HepG2 (cell line): ENCODE data around the gene PIM1. TPM values are rescaled to one million over a fixed set of nuclear protein-coding genes. Genes with fewer than 3 reads are reported as not detected.

Source experiments
- DMAP1 ChIP-seq: IDR thresholded peaks from 2 replicates; pipeline ENCODE4 v1.6.1; 2016
- NFIC ChIP-seq: IDR thresholded peaks from 2 replicates; pipeline ENCODE4 v1.6.1; 2012; ENCODE audit warnings: mild to moderate bottlenecking, low read length, inconsistent platforms
- TMF1 ChIP-seq: sonication (generic); formaldehyde crosslinking; IDR thresholded peaks from 2 replicates; pipeline ENCODE4 v1.8.1; 2022; ENCODE audit warnings: low read depth, missing genetic modification reagents
- TP53 ChIP-seq: sonication (generic); formaldehyde crosslinking; conservative IDR thresholded peaks from 2 replicates; pipeline ENCODE4 v1.4.0; 2020; ENCODE audit warnings: missing genetic modification reagents
- ZNF121 ChIP-seq: sonication (generic); formaldehyde crosslinking; IDR thresholded peaks from 2 replicates; pipeline ENCODE4 v1.5.0; 2020; ENCODE audit warnings: mild to moderate bottlenecking, missing genetic modification reagents
- ZNF20 ChIP-seq: sonication (generic); formaldehyde crosslinking; IDR thresholded peaks from 2 replicates; pipeline ENCODE4 v1.4.0; 2020; ENCODE audit warnings: mild to moderate bottlenecking, moderate library complexity, missing genetic modification reagents
- ZNF264 ChIP-seq: sonication (generic); formaldehyde crosslinking; IDR thresholded peaks from 2 replicates; pipeline ENCODE4 v1.4.0; 2020; ENCODE audit warnings: missing genetic modification reagents
- ZNF3 ChIP-seq: IDR thresholded peaks from 2 replicates; pipeline ENCODE4 v1.7.0; 2017; ENCODE audit warnings: inconsistent platforms
- ZNF430 ChIP-seq: sonication (generic); formaldehyde crosslinking; IDR thresholded peaks from 2 replicates; pipeline ENCODE4 v1.9.0; 2021; ENCODE audit warnings: mild to moderate bottlenecking, missing genetic modification reagents
- ZNF605 ChIP-seq: sonication (generic); formaldehyde crosslinking; IDR thresholded peaks from 2 replicates; pipeline ENCODE4 v1.8.0; 2022; ENCODE audit warnings: mild to moderate bottlenecking, missing genetic modification reagents
- ZNF670 ChIP-seq: sonication (generic); formaldehyde crosslinking; IDR thresholded peaks from 2 replicates; pipeline ENCODE4 v1.8.0; 2022; ENCODE audit warnings: mild to moderate bottlenecking, missing genetic modification reagents, borderline replicate concordance
- polyA plus RNA-seq, 8 experiments: library from polyadenylated mRNA; depleted of rRNA in 3 of 8; stranded (reverse) in 7 of 8; unstranded in 1 of 8; fragments of >200 nt; fragmentation: Illumina TruSeq in 4 of 8; extraction: Trizol in 4 of 8; gene quantifications; 2 replicates each; pipeline versions ENCODE4 v1.2.1 to v1.2.3, GENCODE V29; 2011 to 2016; ENCODE audit warnings: low read depth in 4 of 8, missing spikeins in 1 of 8, mixed read lengths in 1 of 8; ENCODE audit not compliant: insufficient read depth in 1 of 8
- total RNA-seq, 5 experiments: library from RNA; depleted of rRNA; stranded (reverse); fragments of >200 nt; fragmentation: Illumina TruSeq; extraction: Trizol; gene quantifications; 2 replicates each; pipeline ENCODE4 v1.2.3, GENCODE V29; 2016; ENCODE audit warnings: low read depth in 1 of 5
- TF ChIP-seq, protein P1 (sequence below): sonication (generic); formaldehyde crosslinking; IDR thresholded peaks from 2 replicates; pipeline ENCODE4 v1.4.0; 2020; ENCODE audit warnings: mild to moderate bottlenecking, missing genetic modification reagents
- TF ChIP-seq, protein P2 (sequence below): sonication (generic); formaldehyde crosslinking; IDR thresholded peaks from 2 replicates; pipeline ENCODE4 v1.4.0; 2020; ENCODE audit warnings: missing genetic modification reagents
- TF ChIP-seq, protein P3 (sequence below): IDR thresholded peaks from 2 replicates; pipeline ENCODE4 v1.6.1; 2018; ENCODE audit warnings: missing genetic modification reagents
- TF ChIP-seq, protein P4 (sequence below): sonication (generic); formaldehyde crosslinking; conservative IDR thresholded peaks from 2 replicates; pipeline ENCODE4 v1.4.0; 2020; ENCODE audit warnings: missing genetic modification reagents

The PIM1 gene
- total and polyA plus RNA-seq, 2 of the 13 experiments (the other 11 are each of a cell fraction or from before 2014, with no cell fraction given): 29.4 to 117 TPM

DNA sequence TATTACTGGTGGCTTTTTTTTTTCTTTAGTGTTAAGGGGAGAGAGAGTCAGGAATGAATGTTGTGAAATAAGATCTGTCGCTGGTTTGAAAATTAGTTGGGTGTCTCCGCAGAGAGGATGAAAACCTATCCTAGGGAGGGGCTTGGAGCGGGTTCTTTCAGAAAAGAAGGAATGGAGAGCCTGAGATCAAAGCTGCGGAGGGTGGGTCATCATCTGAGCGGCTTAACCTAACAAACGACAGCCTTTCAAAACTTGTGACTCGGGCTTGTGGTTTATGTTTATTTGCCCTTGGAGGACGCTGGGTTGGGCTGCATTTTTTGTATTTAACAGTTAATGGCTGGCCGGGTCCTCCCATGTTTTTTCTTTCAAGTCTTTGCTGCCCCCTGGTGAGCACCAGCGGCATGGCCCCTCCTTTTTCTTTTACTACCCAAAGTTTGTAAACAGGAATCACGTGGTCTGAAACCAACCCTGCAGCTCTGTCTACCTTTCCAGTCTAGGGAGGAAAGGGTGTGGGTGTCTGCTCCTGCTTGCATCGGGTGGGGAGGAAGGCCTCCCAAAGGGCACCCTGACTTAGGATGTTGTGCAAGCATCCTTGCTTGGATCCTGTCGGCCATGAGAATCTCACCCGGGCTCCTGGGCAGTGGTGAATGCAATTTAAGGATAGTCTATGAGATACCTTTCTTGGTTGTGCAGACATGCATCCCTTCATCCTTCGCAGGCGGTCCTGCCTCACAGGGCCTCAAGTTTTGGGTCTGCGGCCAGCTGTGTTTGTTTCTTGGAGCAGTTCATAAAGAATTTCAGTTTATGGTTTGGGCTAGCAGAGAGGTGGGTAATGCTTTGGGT is 2.2 kb downstream of the PIM1 start (continued):
- TF ChIP-seq, protein P1, sequence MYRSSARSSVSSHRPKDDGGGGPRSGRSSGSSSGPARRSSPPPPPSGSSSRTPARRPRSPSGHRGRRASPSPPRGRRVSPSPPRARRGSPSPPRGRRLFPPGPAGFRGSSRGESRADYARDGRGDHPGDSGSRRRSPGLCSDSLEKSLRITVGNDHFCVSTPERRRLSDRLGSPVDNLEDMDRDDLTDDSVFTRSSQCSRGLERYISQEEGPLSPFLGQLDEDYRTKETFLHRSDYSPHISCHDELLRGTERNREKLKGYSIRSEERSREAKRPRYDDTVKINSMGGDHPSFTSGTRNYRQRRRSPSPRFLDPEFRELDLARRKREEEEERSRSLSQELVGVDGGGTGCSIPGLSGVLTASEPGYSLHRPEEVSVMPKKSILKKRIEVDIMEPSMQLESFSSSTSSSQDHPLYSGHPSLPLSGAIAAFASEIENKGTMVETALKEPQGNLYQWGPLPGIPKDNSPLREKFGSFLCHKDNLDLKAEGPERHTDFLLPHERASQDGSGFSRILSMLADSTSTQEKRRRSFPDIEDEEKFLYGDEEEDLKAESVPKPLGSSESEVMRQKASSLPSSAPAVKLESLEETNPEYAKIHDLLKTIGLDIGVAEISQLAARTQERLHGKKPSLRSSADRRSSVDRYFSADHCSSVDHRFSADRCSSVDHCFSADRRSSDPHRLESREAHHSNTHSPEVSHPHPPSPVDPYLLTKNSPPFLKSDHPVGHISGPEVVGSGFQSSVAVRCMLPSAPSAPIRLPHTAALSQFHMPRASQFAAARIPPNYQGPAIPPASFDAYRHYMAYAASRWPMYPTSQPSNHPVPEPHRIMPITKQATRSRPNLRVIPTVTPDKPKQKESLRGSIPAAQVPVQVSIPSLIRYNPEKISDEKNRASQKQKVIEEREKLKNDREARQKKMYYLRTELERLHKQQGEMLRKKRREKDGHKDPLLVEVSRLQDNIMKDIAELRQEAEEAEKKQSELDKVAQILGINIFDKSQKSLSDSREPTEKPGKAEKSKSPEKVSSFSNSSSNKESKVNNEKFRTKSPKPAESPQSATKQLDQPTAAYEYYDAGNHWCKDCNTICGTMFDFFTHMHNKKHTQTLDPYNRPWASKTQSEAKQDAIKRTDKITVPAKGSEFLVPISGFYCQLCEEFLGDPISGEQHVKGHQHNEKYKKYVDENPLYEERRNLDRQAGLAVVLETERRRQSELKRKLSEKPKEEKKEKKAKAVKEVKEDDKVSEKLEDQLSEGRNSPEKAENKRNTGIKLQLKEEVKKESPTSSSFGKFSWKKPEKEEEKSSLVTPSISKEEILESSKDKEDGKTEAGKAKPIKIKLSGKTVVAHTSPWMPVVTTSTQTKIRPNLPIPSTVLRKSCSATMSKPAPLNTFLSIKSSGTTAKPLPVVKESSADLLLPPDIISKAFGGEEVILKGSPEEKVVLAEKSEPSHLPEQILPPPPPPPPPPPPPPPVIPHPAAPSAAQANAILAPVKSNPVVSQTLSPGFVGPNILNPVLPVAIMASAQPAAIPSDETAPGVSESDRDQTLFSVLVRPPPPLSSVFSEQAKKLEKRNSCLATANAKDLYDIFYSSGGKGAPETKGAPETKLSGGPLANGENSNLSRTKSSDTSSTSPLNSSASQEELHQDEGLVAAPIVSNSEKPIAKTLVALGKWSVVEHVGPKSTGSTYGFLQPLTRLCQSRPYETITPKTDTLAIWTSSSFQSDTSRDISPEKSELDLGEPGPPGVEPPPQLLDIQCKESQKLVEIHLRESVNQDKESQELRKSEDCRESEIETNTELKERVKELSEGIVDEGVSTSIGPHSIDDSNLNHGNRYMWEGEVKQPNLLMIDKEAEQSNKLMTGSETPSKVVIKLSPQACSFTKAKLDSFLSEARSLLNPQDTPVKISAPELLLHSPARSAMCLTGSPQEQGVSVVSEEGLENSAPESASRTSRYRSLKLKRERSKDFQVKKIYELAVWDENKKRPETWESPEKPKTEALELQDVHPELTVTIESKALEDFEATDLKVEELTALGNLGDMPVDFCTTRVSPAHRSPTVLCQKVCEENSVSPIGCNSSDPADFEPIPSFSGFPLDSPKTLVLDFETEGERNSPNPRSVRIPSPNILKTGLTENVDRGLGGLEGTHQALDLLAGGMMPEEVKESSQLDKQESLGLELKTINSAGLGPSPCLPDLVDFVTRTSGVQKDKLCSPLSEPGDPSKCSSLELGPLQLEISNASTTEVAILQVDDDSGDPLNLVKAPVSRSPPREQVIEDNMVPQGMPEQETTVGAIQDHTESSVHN (CRISPR knock-in tag): no peak
- TF ChIP-seq ZNF430: no peak
- TF ChIP-seq, protein P2, sequence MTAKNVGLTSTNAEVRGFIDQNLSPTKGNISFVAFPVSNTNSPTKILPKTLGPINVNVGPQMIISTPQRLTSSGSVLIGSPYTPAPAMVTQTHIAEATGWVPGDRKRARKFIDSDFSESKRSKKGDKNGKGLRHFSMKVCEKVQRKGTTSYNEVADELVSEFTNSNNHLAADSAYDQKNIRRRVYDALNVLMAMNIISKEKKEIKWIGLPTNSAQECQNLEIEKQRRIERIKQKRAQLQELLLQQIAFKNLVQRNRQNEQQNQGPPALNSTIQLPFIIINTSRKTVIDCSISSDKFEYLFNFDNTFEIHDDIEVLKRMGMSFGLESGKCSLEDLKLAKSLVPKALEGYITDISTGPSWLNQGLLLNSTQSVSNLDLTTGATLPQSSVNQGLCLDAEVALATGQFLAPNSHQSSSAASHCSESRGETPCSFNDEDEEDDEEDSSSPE (CRISPR knock-in tag): peak; percentile 66
- no peak; the same call in none of the 2 replicates for TF ChIP-seq DMAP1
- peak; percentile 35 for TF ChIP-seq ZNF605 (CRISPR knock-in tag)
- 0 out of 2 replicates have a peak, but pooled peaks have one; percentile 63 for TF ChIP-seq ZNF20 (CRISPR knock-in tag)
- TF ChIP-seq ZNF670 (CRISPR knock-in tag): no peak
- no peak for TF ChIP-seq ZNF121
- 0 out of 2 replicates have a peak, but pooled peaks have one; percentile 41 for TF ChIP-seq TP53 (CRISPR knock-in tag)
- peak; percentile 81 for TF ChIP-seq NFIC
- TF ChIP-seq ZNF3 (CRISPR knock-in tag): no peak
- TF ChIP-seq, protein P3, sequence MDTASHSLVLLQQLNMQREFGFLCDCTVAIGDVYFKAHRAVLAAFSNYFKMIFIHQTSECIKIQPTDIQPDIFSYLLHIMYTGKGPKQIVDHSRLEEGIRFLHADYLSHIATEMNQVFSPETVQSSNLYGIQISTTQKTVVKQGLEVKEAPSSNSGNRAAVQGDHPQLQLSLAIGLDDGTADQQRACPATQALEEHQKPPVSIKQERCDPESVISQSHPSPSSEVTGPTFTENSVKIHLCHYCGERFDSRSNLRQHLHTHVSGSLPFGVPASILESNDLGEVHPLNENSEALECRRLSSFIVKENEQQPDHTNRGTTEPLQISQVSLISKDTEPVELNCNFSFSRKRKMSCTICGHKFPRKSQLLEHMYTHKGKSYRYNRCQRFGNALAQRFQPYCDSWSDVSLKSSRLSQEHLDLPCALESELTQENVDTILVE (CRISPR knock-in tag): peak; percentile 57; the same call in 1 of the 2 replicates
- TF ChIP-seq ZNF264: peak; percentile 51
- no peak for TF ChIP-seq TMF1 (CRISPR knock-in tag)
- TF ChIP-seq, protein P4, sequence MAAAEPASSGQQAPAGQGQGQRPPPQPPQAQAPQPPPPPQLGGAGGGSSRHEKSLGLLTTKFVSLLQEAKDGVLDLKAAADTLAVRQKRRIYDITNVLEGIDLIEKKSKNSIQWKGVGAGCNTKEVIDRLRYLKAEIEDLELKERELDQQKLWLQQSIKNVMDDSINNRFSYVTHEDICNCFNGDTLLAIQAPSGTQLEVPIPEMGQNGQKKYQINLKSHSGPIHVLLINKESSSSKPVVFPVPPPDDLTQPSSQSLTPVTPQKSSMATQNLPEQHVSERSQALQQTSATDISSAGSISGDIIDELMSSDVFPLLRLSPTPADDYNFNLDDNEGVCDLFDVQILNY (CRISPR knock-in tag): no peak
